ENCODE results near the gene CDH26. TPM values are rescaled to one million over a fixed set of nuclear protein-coding genes. Genes with fewer than 3 reads are reported as not detected.

CDH26 gene
- total and polyA plus RNA-seq, 2 of the 13 experiments (the other 11 are each of a cell fraction or from before 2014, with no cell fraction given) = 0.40 to 1.1 TPM

- TF ChIP-seq PAX8 (CRISPR knock-in tag; IDR thresholded peaks at IDR 0.05; ENCODE audit: borderline replicate concordance) (no peak), ZFP62 (CRISPR knock-in tag; IDR thresholded peaks at IDR 0.05) (no peak), ELF1 (CRISPR knock-in tag; IDR thresholded peaks at IDR 0.05) (no peak), ARID2 (CRISPR knock-in tag; IDR thresholded peaks at IDR 0.05; ENCODE audit: borderline replicate concordance) (no peak), ZNF143 (CRISPR knock-in tag; IDR thresholded peaks at IDR 0.05) (no peak), ZNF264 (CRISPR knock-in tag; IDR thresholded peaks at IDR 0.05) (no peak), CEBPG (CRISPR knock-in tag; IDR thresholded peaks at IDR 0.05) (no peak), ZNF142 (CRISPR knock-in tag; IDR thresholded peaks at IDR 0.05) (no peak)
Measured at GRCh38 chr20:60011512-60012507, 53.6 kb downstream of the CDH26 start (continued).

All from HepG2 (cell line).